ENCODE data around the gene PREP. TPM values are rescaled to one million over a fixed set of nuclear protein-coding genes. Genes with fewer than 3 reads are reported as not detected.

PREP gene
- total RNA-seq, 2 experiments from 2014 or later, result 39.4 to 41.5 TPM

DNA sequence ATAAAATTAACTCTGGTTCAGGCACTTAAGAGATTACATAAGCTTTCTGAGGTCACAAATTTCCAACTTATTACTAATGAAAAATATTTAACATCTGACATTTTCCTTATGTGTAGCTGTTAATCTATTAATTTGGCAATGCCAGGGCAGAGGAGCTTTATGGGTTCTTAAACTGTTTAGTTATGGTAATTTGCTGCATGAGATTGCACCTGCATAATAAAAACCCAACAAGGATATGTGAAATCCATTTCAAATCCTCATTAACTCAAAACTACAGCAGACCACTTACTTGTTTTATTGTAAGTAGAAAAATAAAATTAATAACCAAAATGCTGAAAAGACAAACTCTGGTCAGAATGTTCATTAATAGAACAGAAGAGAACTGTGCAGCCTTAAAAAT lies 98.1 kb downstream of the PREP start:
- POLR2A ChIA-PET, result no interaction called here
- Mint-ChIP-seq H3K4me3 (no peak overlapping the region), H3K4me1 (peaks cover 2% of the 10 kb centered on the region), H3K36me3 (peaks cover 17% of the 10 kb centered on the region), H3K27ac (no peak overlapping the region), H3K9me3 (no peaks in the 10 kb centered on the region), H3K27me3 (no peaks in the 10 kb centered on the region)
- DNase-seq, result no peak
- no peak for ATAC-seq (ENCODE audit: low read depth)

- H3K27me3 Mint-ChIP-seq, result no peaks in the 10 kb centered on the region
- H3K27ac Mint-ChIP-seq, result no peak overlapping the region
- peaks cover 17% of the 10 kb centered on the region for H3K36me3 Mint-ChIP-seq
These were observed 98.5 kb downstream of the PREP start for GRCh38 chr6:105304366-105304765.

DNA sequence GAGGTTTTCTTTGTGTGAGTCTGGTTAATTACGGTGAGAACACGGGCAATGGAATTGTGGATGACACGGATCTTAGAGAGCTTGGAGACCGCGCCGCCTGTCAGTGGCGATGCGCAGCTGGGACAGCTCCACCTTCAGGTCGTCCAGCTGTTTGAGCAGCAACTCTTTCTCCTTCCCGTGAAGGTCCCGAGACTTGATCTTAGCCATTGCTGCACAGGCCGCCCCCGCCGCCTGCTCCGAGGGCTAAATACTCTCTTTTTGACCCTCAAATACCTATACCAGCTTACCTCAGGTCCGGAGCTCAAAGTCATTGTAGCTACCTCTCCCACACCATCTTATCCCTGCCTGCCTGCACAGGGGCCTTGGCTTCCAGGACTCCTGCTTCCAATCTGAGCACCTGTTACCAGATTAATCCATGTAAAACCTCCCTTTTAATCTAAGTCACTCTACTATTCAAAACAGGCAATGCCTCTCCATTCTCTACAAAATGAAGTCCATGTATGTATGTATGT lies 100.2 kb downstream of the PREP start:
- no peak overlapping the region for H3K27ac Mint-ChIP-seq
- peaks cover 2% of the 10 kb centered on the region for H3K4me1 Mint-ChIP-seq
- H3K36me3 Mint-ChIP-seq, result peaks cover 16% of the 10 kb centered on the region
- DNase-seq (no peak), ATAC-seq (ENCODE audit: low read depth) (no peak)
- POLR2A ChIA-PET, result no interaction called here
- no peak overlapping the region for H3K4me3 Mint-ChIP-seq
- H3K27me3 Mint-ChIP-seq, result no peaks in the 10 kb centered on the region
- H3K9me3 Mint-ChIP-seq, result no peaks in the 10 kb centered on the region

More at GRCh38 chr6:105304366-105304765, 98.5 kb downstream of the PREP start:
- peaks cover 2% of the 10 kb centered on the region for H3K4me1 Mint-ChIP-seq
- POLR2A ChIA-PET, result no interaction called here
- DNase-seq (no peak), ATAC-seq (ENCODE audit: low read depth) (no peak)
- no peak overlapping the region for H3K4me3 Mint-ChIP-seq
- H3K9me3 Mint-ChIP-seq, result no peaks in the 10 kb centered on the region

GRCh38 chr6:105301756-105302616 lies 100.9 kb downstream of the PREP start:
- ATAC-seq (ENCODE audit: low read depth), result no peak
- POLR2A ChIA-PET, result no interaction called here
- no peak for DNase-seq
- Mint-ChIP-seq H3K4me1 (peaks cover 2% of the 10 kb centered on the region), H3K27ac (no peak overlapping the region), H3K4me3 (no peak overlapping the region), H3K36me3 (peaks cover 15% of the 10 kb centered on the region), H3K9me3 (no peaks in the 10 kb centered on the region), H3K27me3 (no peaks in the 10 kb centered on the region)

- Mint-ChIP-seq H3K4me1 (peaks cover 2% of the 10 kb centered on the region), H3K36me3 (peaks cover 16% of the 10 kb centered on the region), H3K9me3 (no peaks in the 10 kb centered on the region), H3K27me3 (no peaks in the 10 kb centered on the region), H3K4me3 (no peak overlapping the region), H3K27ac (no peak overlapping the region)
- DNase-seq (no peak), ATAC-seq (ENCODE audit: low read depth) (no peak)
- POLR2A ChIA-PET, result no interaction called here
These were observed 101.8 kb downstream of the PREP start for GRCh38 chr6:105301072-105301503.

DNA sequence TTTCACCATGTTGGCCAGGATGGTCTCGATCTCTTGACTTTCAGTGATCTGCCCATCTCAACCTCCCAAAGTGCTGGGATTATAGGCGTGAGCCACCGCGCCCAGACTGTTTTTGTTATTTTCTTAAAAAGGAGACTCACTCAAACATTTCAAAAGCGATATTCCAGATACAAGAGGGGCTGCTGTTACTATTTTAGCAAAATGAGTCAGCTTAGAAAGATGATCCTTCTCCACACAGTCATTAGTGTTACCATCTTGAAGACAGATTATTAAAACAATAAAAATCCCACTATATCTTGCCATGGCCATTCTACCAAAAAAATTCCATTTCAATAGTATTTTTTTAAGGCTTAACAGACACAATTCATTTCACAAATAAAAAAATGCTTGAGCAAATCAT lies 102.8 kb downstream of the PREP start:
- H3K9me3 Mint-ChIP-seq, result no peaks in the 10 kb centered on the region
- ATAC-seq (ENCODE audit: low read depth) (no peak), DNase-seq (no peak)
- H3K4me1 Mint-ChIP-seq, result peaks cover 2% of the 10 kb centered on the region
- no peak overlapping the region for H3K4me3 Mint-ChIP-seq
- peaks cover 21% of the 10 kb centered on the region for H3K36me3 Mint-ChIP-seq
- POLR2A ChIA-PET, result no interaction called here
- H3K27me3 Mint-ChIP-seq, result no peaks in the 10 kb centered on the region
- H3K27ac Mint-ChIP-seq, result no peak overlapping the region

DNA sequence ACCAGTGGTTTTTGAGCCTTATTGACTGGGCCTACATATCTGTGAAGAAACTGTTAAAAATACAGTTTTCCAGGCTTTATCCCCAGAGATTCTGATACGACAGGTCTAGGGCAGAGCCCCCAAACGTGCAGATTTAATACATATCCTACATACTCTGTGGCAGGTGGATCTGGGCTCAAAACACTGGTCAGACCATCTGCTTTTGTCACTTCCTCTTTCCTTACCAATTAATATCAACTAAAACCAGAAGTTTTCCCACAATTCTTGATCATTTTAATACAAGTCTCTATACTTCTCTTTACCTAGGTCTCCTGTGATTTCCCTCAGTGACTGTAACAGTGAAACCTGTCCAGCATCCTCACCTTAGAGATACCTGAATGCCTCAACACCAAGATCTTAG lies 108.8 kb downstream of the PREP start:
- Mint-ChIP-seq H3K36me3 (peaks cover 21% of the 10 kb centered on the region), H3K4me1 (no peaks in the 10 kb centered on the region), H3K9me3 (no peaks in the 10 kb centered on the region), H3K27me3 (no peaks in the 10 kb centered on the region), H3K27ac (no peak overlapping the region), H3K4me3 (no peak overlapping the region)
- DNase-seq (no peak), ATAC-seq (ENCODE audit: low read depth) (no peak)
- POLR2A ChIA-PET, result no interaction called here

DNA sequence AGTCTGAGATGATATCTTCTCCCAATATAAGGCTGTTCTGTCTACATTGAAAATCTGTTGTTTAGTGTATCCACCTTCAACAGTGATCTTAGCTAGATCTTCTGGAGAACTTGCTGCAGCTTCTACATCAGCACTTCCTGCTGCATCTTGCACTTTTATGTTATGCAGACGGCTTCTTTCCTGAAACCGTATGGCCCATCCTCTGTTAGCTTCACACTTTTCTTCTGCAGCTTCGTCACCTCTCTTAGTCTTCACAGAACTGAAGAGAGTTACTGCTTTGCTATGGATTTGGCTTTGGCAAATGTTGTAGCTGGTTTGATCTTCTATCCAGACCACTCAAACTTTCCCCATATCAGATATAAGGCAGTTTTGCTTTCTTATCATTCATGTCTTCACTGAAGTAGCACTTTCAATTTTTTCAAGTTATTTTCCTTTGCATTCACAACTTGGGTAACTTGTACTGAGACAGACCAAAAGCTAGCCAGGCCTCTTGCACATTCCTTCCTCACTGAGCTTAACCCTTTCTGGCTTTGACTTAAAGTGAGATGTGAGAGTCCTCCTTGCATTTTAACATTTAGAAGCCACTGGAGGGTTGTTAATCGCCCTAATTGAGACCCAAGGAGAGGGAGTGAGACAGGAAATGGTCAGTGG lies 110.1 kb downstream of the PREP start:
- Mint-ChIP-seq H3K27me3 (no peaks in the 10 kb centered on the region), H3K9me3 (no peaks in the 10 kb centered on the region), H3K36me3 (peaks cover 28% of the 10 kb centered on the region), H3K27ac (no peak overlapping the region), H3K4me3 (no peak overlapping the region), H3K4me1 (no peaks in the 10 kb centered on the region)
- POLR2A ChIA-PET, result no interaction called here
- no peak for ATAC-seq (ENCODE audit: low read depth)
- DNase-seq, result no peak

DNA sequence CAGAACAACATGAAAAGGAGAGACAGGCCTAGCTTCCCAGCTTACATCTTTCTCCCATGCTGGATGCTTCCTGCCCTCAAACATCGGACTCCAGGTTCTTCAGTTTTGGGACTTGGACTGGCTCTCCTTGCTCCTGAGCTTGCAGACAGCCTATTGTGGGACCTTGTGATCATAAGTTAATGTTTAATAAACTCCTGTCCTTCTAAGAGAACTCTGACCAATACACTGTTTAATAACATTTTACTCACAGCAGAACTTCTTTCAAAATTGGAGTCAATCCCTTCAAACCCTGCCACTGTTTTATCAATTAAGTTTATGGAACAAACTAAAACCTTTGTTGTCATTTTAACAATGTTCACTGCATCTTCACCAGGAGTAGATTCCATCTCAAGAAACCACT lies 111.4 kb downstream of the PREP start:
- Mint-ChIP-seq H3K9me3 (no peaks in the 10 kb centered on the region), H3K36me3 (peaks cover 25% of the 10 kb centered on the region), H3K4me1 (no peaks in the 10 kb centered on the region), H3K27me3 (no peaks in the 10 kb centered on the region), H3K27ac (no peak overlapping the region), H3K4me3 (no peak overlapping the region)
- DNase-seq (no peak), ATAC-seq (ENCODE audit: low read depth) (no peak)
- POLR2A ChIA-PET, result no interaction called here

DNA sequence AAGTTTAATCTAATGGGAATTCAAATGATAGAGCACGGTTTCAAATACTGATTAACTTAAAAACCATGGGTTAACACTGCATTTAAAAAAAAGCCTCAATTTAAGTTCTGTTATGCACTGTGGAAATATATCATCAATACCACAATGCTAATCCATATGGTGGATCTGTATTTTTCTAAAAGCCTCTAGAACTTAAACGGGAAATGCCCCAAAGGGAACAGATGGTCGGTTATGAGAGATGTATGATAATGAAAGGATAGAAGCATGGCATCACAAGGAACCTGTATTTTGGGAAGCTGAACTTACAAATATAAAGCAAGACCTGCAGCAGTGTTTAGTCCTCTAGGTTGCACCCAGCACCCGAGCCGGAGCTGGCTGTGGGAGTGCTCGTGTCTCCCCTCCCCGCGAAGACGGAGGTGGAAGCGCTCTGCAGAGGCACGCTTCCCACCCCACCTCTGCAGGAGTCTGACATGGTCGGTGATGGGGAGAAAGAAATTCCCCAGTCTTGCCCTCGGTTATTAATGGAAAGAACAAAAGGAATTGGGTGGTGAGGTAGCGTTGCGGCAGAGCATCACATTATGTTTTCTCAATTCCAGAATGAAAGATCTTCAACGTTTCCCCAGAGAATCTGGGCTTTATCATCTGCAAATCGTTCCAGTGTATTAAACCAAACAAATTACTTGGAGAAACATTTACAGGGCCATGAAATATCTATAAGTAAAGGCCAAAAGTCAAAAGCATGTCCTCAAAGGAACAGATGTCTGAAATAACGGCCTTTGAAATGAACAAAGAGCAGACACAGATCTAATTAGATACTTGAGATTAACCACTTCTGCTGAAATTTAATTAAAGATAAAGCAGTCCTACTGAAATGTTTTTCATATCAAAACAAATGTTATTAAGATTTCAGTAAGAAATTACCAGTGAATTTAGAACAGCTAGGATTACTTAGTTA lies 120.0 kb downstream of the PREP start:
- POLR2A ChIA-PET, result no interaction called here
- no peaks in the 10 kb centered on the region for H3K4me1 Mint-ChIP-seq
- H3K4me3 Mint-ChIP-seq, result no peak overlapping the region
- H3K27me3 Mint-ChIP-seq, result no peaks in the 10 kb centered on the region
- H3K27ac Mint-ChIP-seq, result no peak overlapping the region
- no peaks in the 10 kb centered on the region for H3K9me3 Mint-ChIP-seq
- ATAC-seq (ENCODE audit: low read depth) (no peak), DNase-seq (no peak)
- peaks cover 37% of the 10 kb centered on the region for H3K36me3 Mint-ChIP-seq

DNA sequence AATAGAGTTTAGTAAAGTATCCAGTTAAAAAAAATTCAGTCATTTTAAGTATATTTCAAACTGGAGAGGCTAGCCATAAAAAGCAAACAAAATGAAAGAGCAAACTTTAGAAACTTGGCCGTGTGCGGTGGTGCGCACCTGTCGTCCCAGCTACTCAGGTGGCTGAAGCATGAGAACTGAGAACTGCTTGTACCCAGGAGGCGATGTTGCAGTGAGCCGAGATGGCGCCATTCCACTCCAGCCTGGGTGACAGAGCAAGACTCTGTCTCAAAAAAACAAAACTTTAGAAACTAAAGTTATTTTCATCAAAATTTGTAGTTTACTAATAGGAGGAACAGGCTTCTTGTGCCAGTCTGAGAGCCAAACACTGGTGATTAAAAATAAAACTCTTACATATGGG lies 122.8 kb downstream of the PREP start:
- POLR2A ChIA-PET, result no interaction called here
- Mint-ChIP-seq H3K4me3 (no peak overlapping the region), H3K4me1 (no peaks in the 10 kb centered on the region), H3K36me3 (peaks cover 45% of the 10 kb centered on the region), H3K27ac (no peak overlapping the region), H3K27me3 (no peaks in the 10 kb centered on the region), H3K9me3 (no peaks in the 10 kb centered on the region)
- ATAC-seq (ENCODE audit: low read depth) (no peak), DNase-seq (no peak)

- DNase-seq (no peak), ATAC-seq (ENCODE audit: low read depth) (no peak)
- Mint-ChIP-seq H3K36me3 (peaks cover 40% of the 10 kb centered on the region), H3K27ac (no peak overlapping the region), H3K27me3 (no peaks in the 10 kb centered on the region), H3K9me3 (no peaks in the 10 kb centered on the region), H3K4me3 (no peak overlapping the region), H3K4me1 (no peaks in the 10 kb centered on the region)
- POLR2A ChIA-PET, result no interaction called here
These were observed 123.4 kb downstream of the PREP start for GRCh38 chr6:105279463-105279862.

- Mint-ChIP-seq H3K4me3 (no peak overlapping the region), H3K27ac (no peak overlapping the region), H3K36me3 (peaks cover 39% of the 10 kb centered on the region), H3K27me3 (no peaks in the 10 kb centered on the region), H3K4me1 (peaks cover under 1% of the 10 kb centered on the region), H3K9me3 (no peaks in the 10 kb centered on the region)
- ATAC-seq (ENCODE audit: low read depth) (no peak), DNase-seq (no peak)
- POLR2A ChIA-PET, result no interaction called here
These were observed 124.1 kb downstream of the PREP start for GRCh38 chr6:105278813-105279212.
